GM21381 (cell line): ENCODE results near the gene MYH15.

ENCODE experiments used
- ATAC-seq: cut with Tn5 transposase; IDR thresholded peaks from one replicate; pipeline ENCODE4 v1.9.1; 2021; ENCODE audit warnings: mild to moderate bottlenecking, moderate library complexity; ENCODE audit not compliant: unreplicated experiment

Gene MYH15

DNA sequence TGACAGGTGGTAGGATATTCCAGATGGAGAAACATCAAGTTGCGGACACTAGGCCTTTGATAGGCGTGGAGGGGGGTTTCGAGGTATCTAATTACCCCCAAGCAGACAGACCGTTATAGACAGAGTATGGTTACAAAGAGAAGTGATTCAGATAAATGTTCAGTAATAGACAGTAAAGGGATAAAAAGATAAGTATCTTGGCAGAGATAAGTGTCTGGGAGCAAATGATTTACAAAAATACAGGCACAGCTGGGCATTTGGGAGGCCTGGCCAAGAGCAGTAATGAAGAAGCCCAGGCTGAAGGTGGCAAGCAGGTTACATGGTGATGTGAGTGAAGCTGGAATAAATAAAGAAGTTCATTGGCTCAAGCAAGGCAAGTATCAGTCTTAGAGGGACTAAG is 659 bp upstream of the MYH15 start:
- ATAC-seq: no peak

DNA sequence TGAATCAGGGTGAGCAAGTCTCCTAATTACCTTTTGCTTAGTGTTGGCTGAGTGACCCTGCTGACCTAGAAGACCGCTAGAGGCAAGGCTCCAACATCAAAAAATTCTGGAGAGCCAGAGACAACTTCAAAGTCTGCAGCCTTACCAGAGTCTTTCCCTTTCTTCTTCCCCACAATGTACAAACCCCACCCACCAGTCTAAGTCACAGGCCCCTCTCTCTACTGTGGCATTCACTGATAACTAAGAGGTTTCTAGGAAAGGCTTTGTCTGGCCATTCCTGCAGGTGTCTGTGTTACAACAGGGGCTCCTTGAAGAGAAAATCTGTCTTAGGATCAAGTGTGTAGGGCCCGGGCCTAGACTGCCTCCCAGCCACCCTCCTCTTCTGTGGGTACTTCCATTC is 525 bp downstream of the MYH15 start:
- ATAC-seq: no peak

GRCh38 chr3:108509263-108509662 is 1.1 kb downstream of the MYH15 start:
- no peak for ATAC-seq

- no peak for ATAC-seq
Observed at GRCh38 chr3:108507902-108508301, 2.5 kb downstream of the MYH15 start.

DNA sequence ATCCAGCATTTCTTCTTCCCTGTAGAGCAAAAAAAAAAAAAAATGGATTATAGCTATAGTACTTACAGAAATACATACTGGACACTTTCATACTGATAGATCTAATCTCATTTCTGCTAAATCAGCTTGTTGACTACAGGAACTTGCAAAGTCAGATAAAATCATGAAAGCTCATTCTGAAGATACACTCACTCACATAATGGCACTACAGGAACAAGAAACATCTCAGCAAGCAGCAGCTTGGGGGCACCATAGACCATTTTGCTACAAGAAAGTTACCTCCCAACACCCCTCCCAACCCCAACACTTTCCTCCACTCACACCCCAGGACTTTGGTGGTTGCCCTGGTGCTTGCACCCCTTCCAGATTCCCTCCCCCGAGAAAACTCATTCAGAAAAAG is 4.6 kb downstream of the MYH15 start:
- no peak for ATAC-seq

DNA sequence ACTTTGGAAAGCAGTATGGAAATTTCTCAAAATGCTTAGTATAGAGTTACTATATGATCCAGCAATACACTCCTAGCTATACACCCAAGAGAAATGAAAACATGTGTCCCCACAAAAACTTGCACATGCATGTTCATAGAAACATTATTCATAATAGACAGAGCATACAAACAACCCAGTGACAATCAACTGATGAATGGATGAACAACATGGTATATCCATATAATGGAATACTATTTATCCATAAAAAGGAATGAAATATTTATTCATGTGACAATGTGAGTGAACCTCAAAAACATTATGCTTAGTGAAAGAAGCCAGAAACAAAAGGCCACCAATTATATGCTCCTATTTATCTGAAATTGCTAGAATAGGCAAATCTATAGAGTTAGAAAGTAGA is 6.7 kb downstream of the MYH15 start:
- no peak for ATAC-seq

DNA sequence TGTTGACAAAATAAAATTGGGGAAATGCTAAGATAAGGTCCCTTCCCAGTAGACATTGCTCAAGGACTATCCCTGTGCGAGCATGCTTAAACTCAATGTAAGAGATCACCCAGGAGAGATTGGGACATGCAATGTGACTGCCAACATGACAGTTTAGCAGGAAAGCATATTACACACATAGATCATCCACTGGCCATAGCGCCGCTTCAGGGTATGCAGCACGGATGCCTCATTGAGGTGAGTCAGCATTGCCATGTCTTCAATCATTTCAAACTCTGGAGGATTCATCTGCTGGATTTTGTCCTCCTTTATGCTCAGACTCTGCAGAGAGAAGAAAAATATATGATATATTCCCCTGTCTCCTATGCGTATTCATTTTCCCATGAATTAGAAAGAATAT is 8.9 kb downstream of the MYH15 start:
- no peak for ATAC-seq

GRCh38 chr3:108500728-108501127 is 9.7 kb downstream of the MYH15 start:
- ATAC-seq: no peak

DNA sequence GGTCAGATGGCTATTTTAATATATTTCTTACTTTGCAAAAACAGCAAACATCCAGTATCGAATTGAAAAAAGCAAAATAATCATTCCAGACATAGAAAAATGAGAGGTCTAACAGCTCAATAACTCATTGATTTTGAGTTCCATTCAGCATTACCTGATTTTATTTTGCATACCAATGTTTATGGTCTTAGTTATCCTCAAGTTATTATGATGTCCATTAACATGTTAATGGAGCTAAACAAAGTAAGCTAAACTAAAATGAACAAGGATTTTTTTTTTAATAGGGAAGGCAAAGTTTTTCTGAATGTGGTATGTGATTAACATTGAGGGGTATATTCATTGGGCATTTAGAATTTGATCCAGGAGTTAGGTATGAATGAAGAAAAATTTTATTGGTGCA is 13.1 kb downstream of the MYH15 start:
- ATAC-seq: no peak

- ATAC-seq: no peak
Observed at GRCh38 chr3:108495717-108496116, 14.7 kb downstream of the MYH15 start.

GRCh38 chr3:108494906-108495531 is 15.4 kb downstream of the MYH15 start:
- ATAC-seq: no peak

DNA sequence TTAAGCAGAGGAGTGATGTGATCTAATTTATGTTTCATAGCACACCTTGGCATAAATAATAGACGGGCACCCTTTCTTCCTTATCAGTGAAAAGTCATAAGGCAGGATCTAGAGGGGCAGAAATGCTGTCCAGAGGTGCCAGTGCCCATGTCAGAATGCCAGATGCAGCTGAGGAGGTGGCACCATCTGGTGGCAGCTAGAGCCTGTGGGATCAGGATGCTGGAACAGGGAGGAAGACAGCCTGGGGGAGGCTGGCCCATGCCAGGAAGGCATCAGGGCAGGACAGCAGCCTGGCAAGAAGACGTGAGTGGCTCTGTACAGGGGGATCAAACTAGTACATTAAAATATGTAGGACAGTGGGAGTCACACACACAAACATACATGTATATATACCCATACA is 16.5 kb downstream of the MYH15 start:
- no peak for ATAC-seq

- no peak for ATAC-seq
Observed at GRCh38 chr3:108491456-108491855, 18.9 kb downstream of the MYH15 start.

DNA sequence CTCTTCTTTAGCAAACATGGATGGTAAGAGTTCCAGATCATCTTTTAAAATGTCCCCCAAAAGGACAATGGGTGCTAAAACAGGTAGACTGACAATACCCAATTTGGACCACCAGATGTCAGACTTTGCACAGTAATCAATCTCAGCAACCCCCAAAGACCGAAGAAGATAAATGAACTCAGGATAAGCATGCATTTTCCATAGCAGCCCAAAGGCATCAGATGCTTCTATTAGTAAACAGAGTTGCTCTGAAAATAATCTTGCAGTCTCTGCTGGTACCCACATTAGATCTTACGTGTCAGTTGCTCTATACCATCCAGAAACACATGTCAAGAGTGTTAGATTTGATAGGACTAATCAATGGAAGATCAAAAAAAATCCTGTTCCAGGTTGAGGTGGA is 20.6 kb downstream of the MYH15 start:
- ATAC-seq: peak; percentile 67

DNA sequence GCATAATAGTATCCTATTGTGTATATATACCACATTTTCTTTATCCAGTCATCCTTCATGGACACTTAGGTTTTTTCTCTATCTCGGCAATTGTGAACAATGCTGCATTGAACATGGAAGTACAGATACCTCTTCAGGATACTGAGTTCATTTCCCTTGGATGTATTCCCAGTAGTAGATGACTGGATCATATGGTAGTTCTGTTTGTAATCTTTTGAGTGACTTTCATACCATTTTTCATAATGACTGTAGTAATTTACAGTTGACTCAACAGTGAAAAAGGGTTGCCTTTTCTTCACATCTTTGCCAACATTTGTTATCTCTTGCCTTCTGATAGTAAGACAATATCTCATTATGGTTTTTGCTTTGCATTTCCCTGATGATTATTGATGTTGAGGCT is 21.8 kb downstream of the MYH15 start:
- no peak for ATAC-seq

DNA sequence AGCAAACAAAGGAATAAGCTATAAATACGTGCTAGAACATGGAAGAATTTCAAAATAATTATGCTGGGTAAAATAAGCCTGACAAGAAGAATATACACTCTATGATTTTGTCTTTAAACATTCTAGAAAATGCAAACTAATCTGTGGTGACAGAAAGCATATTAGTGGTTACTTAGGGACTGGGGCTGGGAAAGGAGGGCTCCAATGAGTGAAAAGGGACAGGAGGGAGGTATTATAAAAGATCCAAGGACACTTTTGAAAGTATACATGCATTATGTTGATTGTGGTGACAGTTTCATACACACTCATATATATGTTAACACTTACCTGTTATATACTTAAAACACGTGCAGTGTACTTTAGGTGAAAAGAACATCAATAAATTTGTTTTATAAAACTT is 23.0 kb downstream of the MYH15 start:
- no peak for ATAC-seq

GRCh38 chr3:108486941-108487340 is 23.5 kb downstream of the MYH15 start:
- ATAC-seq: no peak

- ATAC-seq: no peak
Observed at GRCh38 chr3:108486338-108486737, 24.1 kb downstream of the MYH15 start.

DNA sequence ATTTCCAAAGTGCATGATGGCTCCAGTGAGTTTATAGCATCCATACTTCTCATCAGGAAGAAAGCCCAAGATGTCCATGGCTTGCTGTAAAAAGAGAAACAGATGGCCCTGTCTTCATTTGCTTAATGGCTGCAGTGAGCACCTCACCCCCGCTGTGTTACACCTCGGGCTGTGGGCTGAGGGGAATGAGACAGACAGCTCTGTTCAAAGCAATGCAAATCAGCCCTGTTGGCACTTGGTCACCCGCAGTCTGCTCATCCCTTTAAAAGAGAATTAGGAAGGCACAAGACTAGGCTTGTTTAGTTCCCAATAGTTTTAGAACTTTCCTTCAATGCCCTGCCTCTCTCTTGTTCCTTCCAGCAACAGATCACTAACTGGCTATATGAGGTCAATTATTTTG is 25.2 kb downstream of the MYH15 start:
- ATAC-seq: no peak

DNA sequence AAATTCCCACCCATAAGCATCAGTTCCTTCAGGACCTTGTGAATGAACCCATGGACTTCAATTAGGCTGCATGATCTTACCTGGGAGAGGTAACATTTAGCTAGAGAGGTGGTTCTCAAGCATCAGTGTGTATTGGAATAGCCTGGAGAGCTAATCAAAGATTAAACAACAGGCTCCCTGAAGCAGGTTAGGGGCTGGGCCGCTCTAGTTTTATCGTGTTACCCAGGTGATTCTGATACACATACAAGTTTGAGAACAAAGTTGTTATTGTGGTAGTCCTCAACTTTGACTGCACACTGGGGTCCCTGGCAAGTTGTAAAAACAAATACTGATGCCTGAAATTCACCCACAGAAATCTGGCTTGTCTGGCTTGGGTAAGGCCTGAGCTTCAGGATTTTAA is 31.2 kb downstream of the MYH15 start:
- no peak for ATAC-seq

- peak; percentile 55 for ATAC-seq
Observed at GRCh38 chr3:108477511-108478147, 32.8 kb downstream of the MYH15 start.

GRCh38 chr3:108475220-108475782 is 35.1 kb downstream of the MYH15 start:
- ATAC-seq: no peak

DNA sequence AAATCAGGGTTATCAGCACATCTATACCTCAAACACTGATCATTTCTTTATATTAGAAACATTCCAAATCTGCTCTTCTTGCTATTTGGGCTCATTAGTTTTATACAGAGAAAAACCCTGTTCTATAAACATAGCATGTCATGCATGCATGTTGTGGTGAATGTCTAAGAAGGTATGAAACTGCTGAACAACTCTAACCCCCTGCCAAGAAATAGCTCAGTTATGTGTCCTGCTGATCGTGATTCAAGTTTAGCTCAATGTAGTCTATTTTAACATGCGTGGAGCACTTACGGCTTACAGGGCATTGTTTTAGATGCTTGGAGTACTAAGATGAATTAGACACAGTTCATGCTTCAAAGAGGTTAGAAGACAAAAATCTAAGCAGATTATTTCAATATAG is 35.8 kb downstream of the MYH15 start:
- ATAC-seq: no peak
